ENCODE measurements around the gene CPE.

The CPE gene

DNA sequence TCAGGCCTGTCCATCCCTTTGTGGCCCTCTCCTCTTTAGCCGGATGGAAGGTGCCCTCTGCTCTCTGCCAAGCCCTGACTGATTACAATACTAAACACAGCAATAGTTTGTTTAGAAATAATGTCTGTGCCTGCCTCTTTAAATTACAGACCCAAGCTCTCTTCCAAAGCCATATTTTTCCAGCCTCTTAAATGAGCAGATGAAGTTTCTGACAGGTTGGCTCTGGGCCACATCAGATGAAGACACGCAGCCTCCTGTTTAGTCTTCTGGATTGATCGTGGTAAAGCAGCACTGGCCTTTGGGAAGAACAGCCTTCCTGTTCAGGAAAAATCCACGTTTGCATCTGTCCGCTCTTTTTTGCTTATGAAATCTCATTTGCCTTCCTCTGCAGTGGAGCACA lies 133.6 kb downstream of the CPE start:
- DNase-seq (ENCODE audit: low read depth) = no peak

DNA sequence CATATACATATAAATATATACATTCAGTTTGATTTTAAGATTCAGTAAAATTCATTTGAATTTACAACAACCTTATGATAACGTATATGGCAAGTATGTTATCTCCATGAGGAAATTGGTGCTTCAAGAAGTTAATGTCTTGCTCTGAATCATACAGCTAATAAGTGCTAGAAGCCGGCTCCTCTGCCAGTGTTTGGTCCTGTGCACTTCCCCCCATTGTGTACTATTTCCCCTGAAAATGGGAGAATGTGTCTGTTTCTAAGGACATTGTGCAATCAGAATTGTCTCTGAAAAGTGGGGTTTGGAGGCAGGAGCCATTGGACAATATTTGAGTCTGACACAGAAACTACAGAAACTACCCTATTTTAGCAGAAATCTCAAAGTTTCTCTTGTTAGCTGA lies 135.9 kb downstream of the CPE start:
- DNase-seq (ENCODE audit: low read depth) = no peak

DNA sequence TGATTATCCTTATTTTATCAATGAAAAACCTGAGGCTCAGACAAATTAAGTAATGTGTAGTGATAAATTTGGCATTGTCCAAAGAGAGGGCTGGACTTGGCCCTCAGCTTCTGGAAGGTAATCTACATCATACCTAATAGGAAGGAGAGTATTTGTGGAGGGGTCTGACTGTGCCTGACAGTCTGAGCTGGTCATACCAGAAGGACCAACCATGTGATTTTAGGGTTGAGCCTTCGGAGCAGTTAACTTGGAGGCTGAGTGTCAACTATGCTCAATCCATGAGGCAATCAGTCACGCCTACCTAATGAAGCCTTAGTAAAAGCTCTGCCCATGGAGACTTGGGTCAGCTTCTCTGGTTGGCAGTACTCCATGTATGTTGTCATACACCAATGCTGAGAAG lies 136.4 kb downstream of the CPE start:
- DNase-seq (ENCODE audit: low read depth) = no peak

DNA sequence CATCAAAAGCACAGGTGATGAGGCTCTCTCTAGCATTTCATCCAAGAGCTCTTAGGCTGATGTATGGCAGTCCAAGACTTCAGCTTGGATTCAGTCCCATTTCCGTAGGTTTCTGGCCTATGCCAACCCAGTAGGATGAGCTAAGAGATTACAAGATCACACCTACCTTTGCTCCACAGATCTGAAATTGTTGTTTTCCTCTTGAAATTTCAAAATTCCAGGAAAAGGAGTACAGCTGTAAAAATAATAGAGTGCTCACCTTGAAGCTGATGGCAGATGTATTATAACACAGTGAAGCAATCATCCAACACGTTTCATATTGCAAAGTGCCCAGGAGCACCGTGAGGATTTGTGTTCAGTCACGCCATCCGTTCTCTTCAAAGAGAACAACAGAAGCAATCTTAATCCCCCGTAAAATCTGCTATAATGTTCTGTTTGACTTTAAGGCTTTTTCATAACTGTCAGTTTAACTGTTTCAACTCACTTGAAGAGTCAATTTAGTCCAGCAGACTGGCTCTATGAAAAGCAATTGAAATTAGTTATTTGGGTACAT lies 137.5 kb downstream of the CPE start:
- DNase-seq (ENCODE audit: low read depth) = no peak

- DNase-seq (ENCODE audit: low read depth) = no peak
These were observed 138.4 kb downstream of the CPE start for GRCh38 chr4:165517216-165517615.

DNA sequence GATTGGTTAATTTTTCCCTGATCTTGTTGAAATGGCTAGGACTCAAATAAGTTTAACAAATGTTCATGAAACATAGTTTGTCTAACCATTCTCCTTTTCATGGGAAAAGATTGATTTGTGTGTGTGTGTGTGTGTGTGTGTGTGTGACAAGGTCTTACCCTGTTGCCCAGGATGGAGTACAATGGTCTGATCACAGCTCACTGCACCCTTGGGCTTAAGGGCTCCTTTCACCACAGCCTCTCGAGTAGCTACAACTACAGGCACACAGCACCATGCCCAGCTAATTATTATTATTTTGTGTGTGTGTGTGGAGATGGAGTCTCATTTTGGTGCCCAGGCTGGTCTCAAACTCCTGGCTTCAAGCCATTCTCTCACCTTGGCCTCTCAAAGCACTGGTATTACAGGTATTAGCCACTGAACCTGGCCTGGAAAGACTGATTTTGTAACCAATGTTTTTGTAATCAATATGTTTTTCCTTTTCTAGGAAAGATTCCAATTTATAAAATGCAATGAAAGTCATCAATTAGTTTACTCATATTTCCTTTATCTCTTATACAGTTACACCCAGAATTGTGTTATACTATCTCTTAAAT lies 139.3 kb downstream of the CPE start:
- no peak for DNase-seq (ENCODE audit: low read depth)

GRCh38 chr4:165518686-165519085 lies 139.9 kb downstream of the CPE start:
- DNase-seq (ENCODE audit: low read depth) = no peak

GRCh38 chr4:165519591-165519990 lies 140.8 kb downstream of the CPE start:
- DNase-seq (ENCODE audit: low read depth) = no peak

- no peak for DNase-seq (ENCODE audit: low read depth)
These were observed 141.3 kb downstream of the CPE start for GRCh38 chr4:165520086-165520485.

DNA sequence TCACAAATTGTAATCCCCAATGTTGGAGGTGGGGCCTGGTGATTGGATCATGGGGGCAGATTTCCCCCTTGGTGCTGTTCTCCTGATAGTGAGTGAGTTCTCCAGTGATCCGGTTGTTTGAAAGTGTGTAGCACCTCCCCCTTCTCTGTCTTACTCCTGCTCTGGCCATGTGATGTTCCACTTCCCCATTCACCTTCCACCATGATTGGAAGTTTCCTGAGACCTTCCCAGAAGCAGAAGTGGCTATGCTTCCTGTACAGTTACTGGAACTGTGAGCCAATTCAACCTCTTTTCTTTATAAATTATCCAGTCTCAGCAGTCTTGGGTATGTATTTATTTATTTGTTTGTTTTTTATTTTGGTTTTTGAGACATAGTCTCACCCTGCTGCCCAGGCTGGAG lies 143.2 kb downstream of the CPE start:
- DNase-seq (ENCODE audit: low read depth) = no peak

DNA sequence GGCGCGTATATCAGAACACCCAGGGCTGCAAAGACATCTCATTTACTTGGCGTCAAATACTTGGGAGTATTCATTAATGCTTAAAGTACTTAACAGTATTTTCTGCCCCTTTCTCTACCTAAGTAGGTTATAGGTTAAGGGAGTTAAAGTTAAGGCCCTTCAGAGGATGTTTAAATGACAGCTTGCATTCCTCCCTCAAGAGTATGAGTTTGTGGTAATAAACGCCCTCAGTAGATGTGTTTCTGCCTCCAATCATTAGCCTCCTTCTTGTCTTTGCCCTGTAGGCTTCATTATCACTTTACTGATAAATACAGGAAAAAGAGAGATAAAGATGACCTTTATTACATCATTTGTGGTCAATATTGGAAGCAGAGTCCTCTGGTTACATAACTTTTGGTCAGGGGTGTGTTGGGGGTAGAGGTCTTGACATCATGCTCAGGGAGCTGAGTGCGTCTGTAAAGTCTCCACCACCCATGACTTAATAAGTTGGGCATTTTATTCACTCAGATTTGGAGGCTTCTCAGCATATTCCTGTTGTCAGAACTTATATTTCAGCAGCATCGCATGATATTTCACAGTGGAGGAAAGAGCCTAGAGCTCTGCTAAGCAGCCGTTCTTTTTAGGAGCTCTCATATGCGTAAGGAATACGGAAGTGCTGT lies 145.9 kb downstream of the CPE start:
- no peak for DNase-seq (ENCODE audit: low read depth)

DNA sequence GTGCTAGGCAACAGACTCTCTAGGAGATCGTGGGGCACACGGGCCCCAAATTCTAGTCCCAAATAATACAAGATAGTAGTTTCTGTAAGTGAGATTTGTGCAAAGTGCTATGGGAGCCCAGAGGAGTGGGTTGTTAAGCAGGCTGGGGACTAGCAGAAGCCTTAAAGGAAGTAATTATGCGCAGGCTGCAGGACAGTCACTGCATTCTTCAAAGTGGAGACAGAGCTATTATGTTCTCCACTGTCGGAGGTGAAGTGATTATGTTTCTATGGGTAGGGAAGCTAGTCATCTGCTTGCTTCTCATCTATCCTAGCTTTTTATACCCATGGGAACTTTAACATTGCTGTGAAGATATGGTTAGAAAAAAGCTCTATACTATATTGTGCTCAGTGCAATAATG lies 154.2 kb downstream of the CPE start:
- no peak for DNase-seq (ENCODE audit: low read depth)

DNA sequence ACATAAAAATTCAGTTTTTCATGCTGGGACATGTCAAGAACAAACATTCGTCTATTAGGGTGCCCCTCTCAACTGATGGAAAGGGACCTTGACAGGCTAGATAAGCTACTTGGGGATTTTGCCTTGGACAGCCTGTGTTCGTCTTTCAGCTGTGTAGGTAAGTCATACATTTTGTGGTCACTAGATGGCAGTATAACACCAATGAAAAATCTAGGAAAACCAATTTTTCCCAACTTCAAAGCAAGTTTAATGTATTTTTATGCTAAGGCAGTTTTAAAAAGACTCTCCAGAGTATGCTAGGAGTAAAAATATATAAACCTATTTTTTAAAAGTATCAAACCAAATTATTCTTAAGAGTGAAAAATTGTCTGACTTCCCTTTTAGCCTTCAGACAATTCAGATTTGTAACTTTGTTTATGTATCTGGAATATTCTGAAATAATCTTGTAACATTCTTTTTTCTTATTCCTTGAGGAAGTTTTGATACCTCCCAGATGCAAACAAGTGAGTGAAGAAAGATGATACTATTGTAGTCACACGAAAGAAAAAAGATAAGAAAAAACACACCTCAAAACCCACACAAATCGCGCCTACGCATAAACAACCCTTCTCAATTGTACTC lies 158.3 kb downstream of the CPE start:
- no peak for DNase-seq (ENCODE audit: low read depth)

- DNase-seq (ENCODE audit: low read depth) = no peak
These were observed 161.0 kb downstream of the CPE start for GRCh38 chr4:165539801-165540200.

DNA sequence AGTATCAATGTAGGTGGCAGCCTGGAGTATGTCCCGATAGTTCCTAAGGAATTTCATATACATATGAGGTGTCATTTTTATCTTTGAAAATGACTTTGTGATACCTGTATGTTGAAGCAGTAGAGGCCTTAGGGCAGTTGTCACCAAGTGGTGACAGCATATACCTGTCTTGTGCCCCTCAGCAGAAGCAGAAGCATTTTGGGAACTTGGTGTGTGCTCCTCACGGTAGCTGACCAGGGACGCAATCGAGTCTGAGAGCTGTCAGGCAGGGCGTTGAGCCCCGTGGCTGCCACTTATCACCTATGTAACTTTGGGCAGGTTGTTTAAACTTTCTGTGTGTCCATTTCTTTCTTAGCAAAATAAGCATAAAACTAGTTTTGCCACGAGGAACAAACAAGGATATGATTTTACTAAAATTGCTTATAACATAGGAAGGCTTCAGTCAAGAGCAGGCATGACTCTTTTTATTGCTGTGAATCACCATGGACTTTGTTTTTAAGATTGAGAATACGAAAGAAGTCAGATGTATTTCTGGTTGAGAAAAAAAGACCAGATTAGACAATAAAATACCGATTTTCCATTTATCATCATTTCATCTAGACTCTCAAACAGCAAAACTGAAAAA lies 161.5 kb downstream of the CPE start:
- DNase-seq (ENCODE audit: low read depth) = no peak

DNA sequence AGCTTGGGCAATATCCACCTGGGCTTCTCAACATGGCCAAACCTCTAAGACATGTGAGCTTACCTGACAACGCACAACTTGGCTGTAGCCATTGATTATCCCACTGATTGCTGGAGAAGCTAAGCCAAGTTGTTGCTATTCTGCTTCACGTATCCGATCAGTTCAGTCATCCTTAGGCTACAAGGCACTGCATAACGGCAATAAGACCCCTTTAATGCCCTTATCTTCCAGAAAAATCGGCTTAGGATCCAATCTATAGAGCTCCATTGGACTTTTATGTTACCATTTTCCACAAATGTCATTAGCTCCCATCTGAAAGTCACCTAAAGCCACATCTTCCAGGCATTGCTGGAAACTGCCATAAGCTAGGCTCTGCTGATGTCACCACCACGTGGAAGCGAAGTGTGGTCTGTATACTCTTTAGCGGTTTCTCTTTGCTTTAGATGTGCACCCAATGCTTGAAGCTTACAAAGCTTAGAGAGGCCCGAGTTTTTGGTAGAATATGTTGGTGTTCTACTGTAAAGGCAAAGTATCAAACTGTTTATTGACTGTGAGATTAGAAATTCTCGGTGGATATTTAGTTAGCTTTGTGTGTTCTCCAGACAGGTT lies 163.1 kb downstream of the CPE start:
- DNase-seq (ENCODE audit: low read depth) = no peak

DNA sequence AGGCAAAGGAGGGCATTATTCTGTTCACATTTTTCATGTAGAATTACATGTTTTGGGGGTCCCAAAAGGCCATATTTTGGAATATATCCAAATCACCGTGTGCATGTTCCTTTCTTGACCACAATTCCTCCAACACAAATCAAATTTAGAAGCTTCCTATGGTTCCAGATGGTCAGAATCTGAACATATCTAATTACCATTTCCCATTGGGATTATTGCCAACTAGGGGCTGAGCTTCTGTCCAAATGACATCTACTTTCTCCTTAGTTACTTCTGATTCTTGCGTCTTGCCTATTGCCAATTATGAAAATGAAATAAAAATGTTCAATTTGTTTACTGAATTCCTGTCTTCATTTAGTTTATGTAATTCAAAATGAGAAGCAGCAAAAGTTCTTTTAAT lies 163.7 kb downstream of the CPE start:
- DNase-seq (ENCODE audit: low read depth) = no peak
